ENCODE measurements around the gene CITED1. TPM values are rescaled to one million over a fixed set of nuclear protein-coding genes. Genes with fewer than 3 reads are reported as not detected.

CITED1 gene
- total RNA-seq, 2 experiments from 2014 or later = 0.49 TPM; not detected in 1

DNA sequence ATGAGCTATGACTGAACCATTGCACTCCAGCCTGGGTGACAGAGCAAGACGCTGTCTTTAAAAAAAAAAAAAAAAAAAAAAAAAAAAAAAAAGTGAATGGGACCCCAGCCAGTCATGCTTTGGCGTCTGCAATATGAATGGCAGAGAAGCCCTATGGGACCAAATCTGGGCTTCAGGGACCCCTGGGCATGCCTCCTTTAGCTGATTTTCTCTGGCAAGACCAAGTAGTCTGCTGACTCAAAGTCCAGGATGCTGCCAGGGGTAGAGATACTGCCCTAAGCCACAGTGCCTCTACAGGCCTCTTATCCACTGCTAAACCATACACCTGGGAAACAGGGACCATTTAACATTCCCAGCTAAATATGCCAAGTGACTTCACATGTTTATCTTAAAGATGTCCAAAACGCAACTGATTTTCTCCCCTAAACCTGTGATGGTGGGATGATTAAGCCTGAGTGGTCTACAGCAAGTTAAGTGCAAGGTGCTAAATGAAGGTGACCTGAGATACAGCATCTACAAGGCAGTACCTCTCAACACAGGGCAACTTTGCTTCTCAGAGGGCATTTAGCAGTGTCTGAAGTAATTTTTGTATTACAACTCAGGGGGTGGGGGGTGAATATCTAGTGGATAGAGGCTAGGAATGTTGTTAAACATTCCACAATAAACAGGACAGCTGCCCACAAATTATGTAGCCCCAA is 34.5 kb downstream of the CITED1 start:
- TF ChIP-seq, protein P1, sequence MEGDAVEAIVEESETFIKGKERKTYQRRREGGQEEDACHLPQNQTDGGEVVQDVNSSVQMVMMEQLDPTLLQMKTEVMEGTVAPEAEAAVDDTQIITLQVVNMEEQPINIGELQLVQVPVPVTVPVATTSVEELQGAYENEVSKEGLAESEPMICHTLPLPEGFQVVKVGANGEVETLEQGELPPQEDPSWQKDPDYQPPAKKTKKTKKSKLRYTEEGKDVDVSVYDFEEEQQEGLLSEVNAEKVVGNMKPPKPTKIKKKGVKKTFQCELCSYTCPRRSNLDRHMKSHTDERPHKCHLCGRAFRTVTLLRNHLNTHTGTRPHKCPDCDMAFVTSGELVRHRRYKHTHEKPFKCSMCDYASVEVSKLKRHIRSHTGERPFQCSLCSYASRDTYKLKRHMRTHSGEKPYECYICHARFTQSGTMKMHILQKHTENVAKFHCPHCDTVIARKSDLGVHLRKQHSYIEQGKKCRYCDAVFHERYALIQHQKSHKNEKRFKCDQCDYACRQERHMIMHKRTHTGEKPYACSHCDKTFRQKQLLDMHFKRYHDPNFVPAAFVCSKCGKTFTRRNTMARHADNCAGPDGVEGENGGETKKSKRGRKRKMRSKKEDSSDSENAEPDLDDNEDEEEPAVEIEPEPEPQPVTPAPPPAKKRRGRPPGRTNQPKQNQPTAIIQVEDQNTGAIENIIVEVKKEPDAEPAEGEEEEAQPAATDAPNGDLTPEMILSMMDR (conservative IDR thresholded peaks at IDR 0.05; ENCODE audit: low read length) = no peak
- no peak for TF ChIP-seq EZH2phosphoT487 (IDR thresholded peaks at IDR 0.05; ENCODE audit: borderline replicate concordance, low read depth, low read length)
- Histone ChIP-seq H3K27ac (ENCODE audit: low read depth, low read length, poor library complexity, severe bottlenecking) (no peak overlapping the region), H3K9me3 (ENCODE audit: low read length) (no peaks in the 10 kb centered on the region), H3K79me2 (ENCODE audit: insufficient read depth, low read depth, low read length) (peaks cover 26% of the 10 kb centered on the region), H3K4me2 (ENCODE audit: low read length) (no peak overlapping the region), H3K9me2 (ENCODE audit: insufficient read depth, low read length) (no peaks in the 10 kb centered on the region), H4K20me1 (ENCODE audit: insufficient read depth, low read length) (peaks cover 32% of the 10 kb centered on the region; the same call in 1 of the 2 replicates), H3K4me3 (ENCODE audit: low read depth, low read length, poor library complexity, severe bottlenecking) (no peak overlapping the region), H2AFZ (ENCODE audit: low read length) (no peak overlapping the region), H3K36me3 (ENCODE audit: insufficient read depth, low read length) (peaks cover 92% of the 10 kb centered on the region), H3K4me1 (ENCODE audit: insufficient read depth, low read length, poor library complexity, severe bottlenecking) (peaks cover 24% of the 10 kb centered on the region)
- POLR2A ChIA-PET = no interaction called here
- CTCF ChIA-PET (ENCODE audit: unreplicated experiment) = no interaction called here
- BruUV-seq (replicated peaks) = no TSS peak
- intact Hi-C loops (cut with micrococcal nuclease; ENCODE audit: unreplicated experiment) = no loop called here
- DNase-seq (ENCODE audit: low spot score) = no peak

- intact Hi-C loops (cut with micrococcal nuclease; ENCODE audit: unreplicated experiment) = no loop called here
- H3K27ac ChIP-seq (ENCODE audit: low read depth, low read length, poor library complexity, severe bottlenecking) = no peak overlapping the region
- no peak overlapping the region for H3K4me3 ChIP-seq (ENCODE audit: low read depth, low read length, poor library complexity, severe bottlenecking)
- peaks cover 21% of the 10 kb centered on the region for H3K4me1 ChIP-seq (ENCODE audit: insufficient read depth, low read length, poor library complexity, severe bottlenecking)
- no peak for DNase-seq (ENCODE audit: low spot score)
- TF ChIP-seq EZH2phosphoT487 (IDR thresholded peaks at IDR 0.05; ENCODE audit: borderline replicate concordance, low read depth, low read length) = no peak
- TF ChIP-seq, protein P1 (conservative IDR thresholded peaks at IDR 0.05; ENCODE audit: low read length) = no peak
- no peak overlapping the region for H3K4me2 ChIP-seq (ENCODE audit: low read length)
- peaks cover 84% of the 10 kb centered on the region for H3K36me3 ChIP-seq (ENCODE audit: insufficient read depth, low read length)
- ChIA-PET CTCF (ENCODE audit: unreplicated experiment) (no interaction called here), POLR2A (no interaction called here)
- no peaks in the 10 kb centered on the region for H3K9me2 ChIP-seq (ENCODE audit: insufficient read depth, low read length)
- H2AFZ ChIP-seq (ENCODE audit: low read length) = no peak overlapping the region
- no TSS peak for BruUV-seq (replicated peaks)
- no peaks in the 10 kb centered on the region for H3K9me3 ChIP-seq (ENCODE audit: low read length)
- peaks cover 25% of the 10 kb centered on the region; the same call in 1 of the 2 replicates for H4K20me1 ChIP-seq (ENCODE audit: insufficient read depth, low read length)
- peaks cover 18% of the 10 kb centered on the region for H3K79me2 ChIP-seq (ENCODE audit: insufficient read depth, low read depth, low read length)
These were observed 35.3 kb downstream of the CITED1 start for GRCh38 chrX:72270316-72270866.

GRCh38 chrX:72269671-72270251 is 36.0 kb downstream of the CITED1 start:
- no peak overlapping the region for H2AFZ ChIP-seq (ENCODE audit: low read length)
- POLR2A ChIA-PET = no interaction called here
- no TSS peak for BruUV-seq (replicated peaks)
- no peak overlapping the region for H3K4me3 ChIP-seq (ENCODE audit: low read depth, low read length, poor library complexity, severe bottlenecking)
- no peaks in the 10 kb centered on the region for H3K9me2 ChIP-seq (ENCODE audit: insufficient read depth, low read length)
- peaks cover 15% of the 10 kb centered on the region for H3K4me1 ChIP-seq (ENCODE audit: insufficient read depth, low read length, poor library complexity, severe bottlenecking)
- no peaks in the 10 kb centered on the region for H3K9me3 ChIP-seq (ENCODE audit: low read length)
- DNase-seq (ENCODE audit: low spot score) = no peak
- H4K20me1 ChIP-seq (ENCODE audit: insufficient read depth, low read length) = peaks cover 20% of the 10 kb centered on the region; the same call in 1 of the 2 replicates
- H3K79me2 ChIP-seq (ENCODE audit: insufficient read depth, low read depth, low read length) = peaks cover 11% of the 10 kb centered on the region; the same call in 1 of the 2 replicates
- no peak overlapping the region for H3K4me2 ChIP-seq (ENCODE audit: low read length)
- TF ChIP-seq, protein P1 (conservative IDR thresholded peaks at IDR 0.05; ENCODE audit: low read length) = no peak
- TF ChIP-seq EZH2phosphoT487 (IDR thresholded peaks at IDR 0.05; ENCODE audit: borderline replicate concordance, low read depth, low read length) = no peak
- no peak overlapping the region for H3K27ac ChIP-seq (ENCODE audit: low read depth, low read length, poor library complexity, severe bottlenecking)
- CTCF ChIA-PET (ENCODE audit: unreplicated experiment) = no interaction called here
- intact Hi-C loops (cut with micrococcal nuclease; ENCODE audit: unreplicated experiment) = no loop called here
- peaks cover 77% of the 10 kb centered on the region for H3K36me3 ChIP-seq (ENCODE audit: insufficient read depth, low read length)
